ENCODE data around the gene PDZRN3.

The PDZRN3 gene

GRCh38 chr3:73418681-73419080, 206.1 kb downstream of the PDZRN3 start:
- Histone ChIP-seq H3K27me3 (ENCODE audit: control insufficient read depth in 1 of 2, insufficient read depth in 2 of 2, low read length in 2 of 2) (no peaks in the 10 kb centered on the region), H3K27ac (ENCODE audit: low read depth, low read length) (no peak overlapping the region), H3K36me3 (ENCODE audit: control insufficient read depth in 1 of 2, insufficient read depth in 2 of 2, low read length in 2 of 2) (no peaks in the 10 kb centered on the region), H3K9ac (ENCODE audit: low read depth in 1 of 2, low read length in 2 of 2) (no peak overlapping the region), H3K4me3 (ENCODE audit: low read depth in 1 of 2, low read length in 2 of 2) (no peak overlapping the region), H3K4me1 (ENCODE audit: control insufficient read depth in 1 of 2, insufficient read depth in 2 of 2, low read length in 2 of 2) (no peaks in the 10 kb centered on the region), H3K9me3 (ENCODE audit: control insufficient read depth in 1 of 2, low read length in 2 of 2) (no peaks in the 10 kb centered on the region)

- no peaks in the 10 kb centered on the region for H3K4me1 ChIP-seq (ENCODE audit: control insufficient read depth in 1 of 2, insufficient read depth in 2 of 2, low read length in 2 of 2)
- H3K9me3 ChIP-seq (ENCODE audit: control insufficient read depth in 1 of 2, low read length in 2 of 2) = no peaks in the 10 kb centered on the region
- H3K27me3 ChIP-seq (ENCODE audit: control insufficient read depth in 1 of 2, insufficient read depth in 2 of 2, low read length in 2 of 2) = no peaks in the 10 kb centered on the region
- H3K9ac ChIP-seq (ENCODE audit: low read depth in 1 of 2, low read length in 2 of 2) = no peak overlapping the region
- H3K27ac ChIP-seq (ENCODE audit: low read depth, low read length) = no peak overlapping the region
- H3K4me3 ChIP-seq (ENCODE audit: low read depth in 1 of 2, low read length in 2 of 2) = no peak overlapping the region
- H3K36me3 ChIP-seq (ENCODE audit: control insufficient read depth in 1 of 2, insufficient read depth in 2 of 2, low read length in 2 of 2) = no peaks in the 10 kb centered on the region
Measured at GRCh38 chr3:73415118-73415517, 209.6 kb downstream of the PDZRN3 start.

GRCh38 chr3:73413619-73414018, 211.1 kb downstream of the PDZRN3 start:
- H3K27ac ChIP-seq (ENCODE audit: low read depth, low read length) = no peak overlapping the region
- H3K27me3 ChIP-seq (ENCODE audit: control insufficient read depth in 1 of 2, insufficient read depth in 2 of 2, low read length in 2 of 2) = no peaks in the 10 kb centered on the region
- H3K36me3 ChIP-seq (ENCODE audit: control insufficient read depth in 1 of 2, insufficient read depth in 2 of 2, low read length in 2 of 2) = no peaks in the 10 kb centered on the region
- H3K9ac ChIP-seq (ENCODE audit: low read depth in 1 of 2, low read length in 2 of 2) = no peak overlapping the region
- no peaks in the 10 kb centered on the region for H3K4me1 ChIP-seq (ENCODE audit: control insufficient read depth in 1 of 2, insufficient read depth in 2 of 2, low read length in 2 of 2)
- no peaks in the 10 kb centered on the region for H3K9me3 ChIP-seq (ENCODE audit: control insufficient read depth in 1 of 2, low read length in 2 of 2)
- H3K4me3 ChIP-seq (ENCODE audit: low read depth in 1 of 2, low read length in 2 of 2) = no peak overlapping the region

- Histone ChIP-seq H3K36me3 (ENCODE audit: control insufficient read depth in 1 of 2, insufficient read depth in 2 of 2, low read length in 2 of 2) (no peaks in the 10 kb centered on the region), H3K27ac (ENCODE audit: low read depth, low read length) (no peak overlapping the region), H3K4me1 (ENCODE audit: control insufficient read depth in 1 of 2, insufficient read depth in 2 of 2, low read length in 2 of 2) (no peaks in the 10 kb centered on the region), H3K9me3 (ENCODE audit: control insufficient read depth in 1 of 2, low read length in 2 of 2) (no peaks in the 10 kb centered on the region), H3K9ac (ENCODE audit: low read depth in 1 of 2, low read length in 2 of 2) (no peak overlapping the region), H3K4me3 (ENCODE audit: low read depth in 1 of 2, low read length in 2 of 2) (no peak overlapping the region), H3K27me3 (ENCODE audit: control insufficient read depth in 1 of 2, insufficient read depth in 2 of 2, low read length in 2 of 2) (no peaks in the 10 kb centered on the region)
Measured at GRCh38 chr3:73411993-73412392, 212.7 kb downstream of the PDZRN3 start.

- Histone ChIP-seq H3K27me3 (ENCODE audit: control insufficient read depth in 1 of 2, insufficient read depth in 2 of 2, low read length in 2 of 2) (no peaks in the 10 kb centered on the region), H3K36me3 (ENCODE audit: control insufficient read depth in 1 of 2, insufficient read depth in 2 of 2, low read length in 2 of 2) (no peaks in the 10 kb centered on the region), H3K9ac (ENCODE audit: low read depth in 1 of 2, low read length in 2 of 2) (no peak overlapping the region), H3K27ac (ENCODE audit: low read depth, low read length) (no peak overlapping the region), H3K9me3 (ENCODE audit: control insufficient read depth in 1 of 2, low read length in 2 of 2) (no peaks in the 10 kb centered on the region), H3K4me3 (ENCODE audit: low read depth in 1 of 2, low read length in 2 of 2) (no peak overlapping the region), H3K4me1 (ENCODE audit: control insufficient read depth in 1 of 2, insufficient read depth in 2 of 2, low read length in 2 of 2) (no peaks in the 10 kb centered on the region)
Measured at GRCh38 chr3:73411545-73411944, 213.2 kb downstream of the PDZRN3 start.

GRCh38 chr3:73409138-73409763, 215.5 kb downstream of the PDZRN3 start:
- no peaks in the 10 kb centered on the region for H3K36me3 ChIP-seq (ENCODE audit: control insufficient read depth in 1 of 2, insufficient read depth in 2 of 2, low read length in 2 of 2)
- H3K9me3 ChIP-seq (ENCODE audit: control insufficient read depth in 1 of 2, low read length in 2 of 2) = no peaks in the 10 kb centered on the region
- peaks cover 0 to 3% of the 10 kb centered on the region in 2 donors for H3K4me1 ChIP-seq (ENCODE audit: control insufficient read depth in 1 of 2, insufficient read depth in 2 of 2, low read length in 2 of 2)
- no peak overlapping the region for H3K4me3 ChIP-seq (ENCODE audit: low read depth in 1 of 2, low read length in 2 of 2)
- no peak overlapping the region for H3K27ac ChIP-seq (ENCODE audit: low read depth, low read length)
- no peaks in the 10 kb centered on the region for H3K27me3 ChIP-seq (ENCODE audit: control insufficient read depth in 1 of 2, insufficient read depth in 2 of 2, low read length in 2 of 2)
- no peak overlapping the region for H3K9ac ChIP-seq (ENCODE audit: low read depth in 1 of 2, low read length in 2 of 2)

GRCh38 chr3:73408634-73409033, 216.1 kb downstream of the PDZRN3 start:
- Histone ChIP-seq H3K4me3 (ENCODE audit: low read depth in 1 of 2, low read length in 2 of 2) (no peak overlapping the region), H3K27ac (ENCODE audit: low read depth, low read length) (no peak overlapping the region), H3K9me3 (ENCODE audit: control insufficient read depth in 1 of 2, low read length in 2 of 2) (no peaks in the 10 kb centered on the region), H3K4me1 (ENCODE audit: control insufficient read depth in 1 of 2, insufficient read depth in 2 of 2, low read length in 2 of 2) (peaks cover 0 to 3% of the 10 kb centered on the region in 2 donors), H3K27me3 (ENCODE audit: control insufficient read depth in 1 of 2, insufficient read depth in 2 of 2, low read length in 2 of 2) (no peaks in the 10 kb centered on the region), H3K9ac (ENCODE audit: low read depth in 1 of 2, low read length in 2 of 2) (no peak overlapping the region), H3K36me3 (ENCODE audit: control insufficient read depth in 1 of 2, insufficient read depth in 2 of 2, low read length in 2 of 2) (no peaks in the 10 kb centered on the region)

- Histone ChIP-seq H3K9me3 (ENCODE audit: control insufficient read depth in 1 of 2, low read length in 2 of 2) (no peaks in the 10 kb centered on the region), H3K27me3 (ENCODE audit: control insufficient read depth in 1 of 2, insufficient read depth in 2 of 2, low read length in 2 of 2) (no peaks in the 10 kb centered on the region), H3K9ac (ENCODE audit: low read depth in 1 of 2, low read length in 2 of 2) (no peak overlapping the region), H3K4me1 (ENCODE audit: control insufficient read depth in 1 of 2, insufficient read depth in 2 of 2, low read length in 2 of 2) (peaks cover 0 to 3% of the 10 kb centered on the region in 2 donors), H3K27ac (ENCODE audit: low read depth, low read length) (no peak overlapping the region), H3K4me3 (ENCODE audit: low read depth in 1 of 2, low read length in 2 of 2) (no peak overlapping the region), H3K36me3 (ENCODE audit: control insufficient read depth in 1 of 2, insufficient read depth in 2 of 2, low read length in 2 of 2) (no peaks in the 10 kb centered on the region)
Measured at GRCh38 chr3:73407577-73407976, 217.2 kb downstream of the PDZRN3 start.

- Histone ChIP-seq H3K4me1 (ENCODE audit: control insufficient read depth in 1 of 2, insufficient read depth in 2 of 2, low read length in 2 of 2) (peaks cover 0 to 16% of the 10 kb centered on the region in 2 donors), H3K9me3 (ENCODE audit: control insufficient read depth in 1 of 2, low read length in 2 of 2) (no peaks in the 10 kb centered on the region), H3K27me3 (ENCODE audit: control insufficient read depth in 1 of 2, insufficient read depth in 2 of 2, low read length in 2 of 2) (no peaks in the 10 kb centered on the region), H3K9ac (ENCODE audit: low read depth in 1 of 2, low read length in 2 of 2) (no peak overlapping the region), H3K4me3 (ENCODE audit: low read depth in 1 of 2, low read length in 2 of 2) (no peak overlapping the region), H3K27ac (ENCODE audit: low read depth, low read length) (no peak overlapping the region), H3K36me3 (ENCODE audit: control insufficient read depth in 1 of 2, insufficient read depth in 2 of 2, low read length in 2 of 2) (no peaks in the 10 kb centered on the region)
Measured at GRCh38 chr3:73405853-73406252, 218.9 kb downstream of the PDZRN3 start.

GRCh38 chr3:73405000-73405399, 219.7 kb downstream of the PDZRN3 start:
- no peaks in the 10 kb centered on the region for H3K9me3 ChIP-seq (ENCODE audit: control insufficient read depth in 1 of 2, low read length in 2 of 2)
- H3K36me3 ChIP-seq (ENCODE audit: control insufficient read depth in 1 of 2, insufficient read depth in 2 of 2, low read length in 2 of 2) = no peaks in the 10 kb centered on the region
- H3K27me3 ChIP-seq (ENCODE audit: control insufficient read depth in 1 of 2, insufficient read depth in 2 of 2, low read length in 2 of 2) = no peaks in the 10 kb centered on the region
- no peak overlapping the region for H3K9ac ChIP-seq (ENCODE audit: low read depth in 1 of 2, low read length in 2 of 2)
- peaks cover 0 to 17% of the 10 kb centered on the region in 2 donors for H3K4me1 ChIP-seq (ENCODE audit: control insufficient read depth in 1 of 2, insufficient read depth in 2 of 2, low read length in 2 of 2)
- H3K27ac ChIP-seq (ENCODE audit: low read depth, low read length) = no peak overlapping the region
- H3K4me3 ChIP-seq (ENCODE audit: low read depth in 1 of 2, low read length in 2 of 2) = no peak overlapping the region

- no peaks in the 10 kb centered on the region for H3K9me3 ChIP-seq (ENCODE audit: control insufficient read depth in 1 of 2, low read length in 2 of 2)
- H3K4me1 ChIP-seq (ENCODE audit: control insufficient read depth in 1 of 2, insufficient read depth in 2 of 2, low read length in 2 of 2) = peaks cover 0 to 17% of the 10 kb centered on the region in 2 donors
- H3K4me3 ChIP-seq (ENCODE audit: low read depth in 1 of 2, low read length in 2 of 2) = no peak overlapping the region
- no peaks in the 10 kb centered on the region for H3K27me3 ChIP-seq (ENCODE audit: control insufficient read depth in 1 of 2, insufficient read depth in 2 of 2, low read length in 2 of 2)
- H3K27ac ChIP-seq (ENCODE audit: low read depth, low read length) = no peak overlapping the region
- H3K36me3 ChIP-seq (ENCODE audit: control insufficient read depth in 1 of 2, insufficient read depth in 2 of 2, low read length in 2 of 2) = no peaks in the 10 kb centered on the region
- H3K9ac ChIP-seq (ENCODE audit: low read depth in 1 of 2, low read length in 2 of 2) = no peak overlapping the region
Measured at GRCh38 chr3:73404435-73404834, 220.3 kb downstream of the PDZRN3 start.

Data from duodenal mucosa (tissue), 2 donors.